Tibial nerve (tissue), 3 donors: ENCODE data around the gene SLC9A4.

Experiments
- POLR2A ChIP-seq, 2 donors: fragments of 450-650 bp; IDR thresholded peaks; one replicate each; pipeline ENCODE4 v1.6.1; 2017; ENCODE audit warnings: antibody characterized with exemption in 2 of 2, mild to moderate bottlenecking in 2 of 2, moderate library complexity in 2 of 2
- TF ChIP-seq, protein P1 (sequence below), 5 experiments: fragments of 200-600 bp in 3 of 5; fragments of 450-650 bp in 2 of 5; sonication (generic) in 3 of 5; IDR thresholded peaks; one replicate each; pipeline ENCODE4 v1.5.1; 2016 to 2019; ENCODE audit warnings: antibody characterized with exemption in 5 of 5, mild to moderate bottlenecking in 3 of 5, moderate library complexity in 2 of 5

DNA sequence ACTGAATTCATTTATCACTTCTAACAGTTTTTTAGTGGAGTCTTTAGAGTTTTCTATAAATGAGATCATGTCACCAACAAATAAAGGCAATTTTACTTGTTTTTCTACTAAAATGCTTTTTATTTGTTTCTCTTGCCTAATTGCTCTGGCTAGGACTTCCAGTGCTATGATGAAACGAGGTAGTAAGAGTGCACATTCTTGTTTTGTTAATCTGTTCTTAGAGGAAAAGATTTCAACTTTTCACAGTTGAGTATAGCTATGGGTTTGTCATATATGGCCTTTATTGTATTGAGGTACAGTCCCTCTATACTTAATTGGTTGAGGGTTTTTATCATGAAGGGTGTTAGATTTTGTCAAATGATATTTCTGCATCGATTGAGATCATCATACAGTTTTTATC, 44.5 kb upstream of the SLC9A4 start:
- no peak for TF ChIP-seq POLR2A (IDR thresholded peaks at IDR 0.05)
- TF ChIP-seq, protein P1, sequence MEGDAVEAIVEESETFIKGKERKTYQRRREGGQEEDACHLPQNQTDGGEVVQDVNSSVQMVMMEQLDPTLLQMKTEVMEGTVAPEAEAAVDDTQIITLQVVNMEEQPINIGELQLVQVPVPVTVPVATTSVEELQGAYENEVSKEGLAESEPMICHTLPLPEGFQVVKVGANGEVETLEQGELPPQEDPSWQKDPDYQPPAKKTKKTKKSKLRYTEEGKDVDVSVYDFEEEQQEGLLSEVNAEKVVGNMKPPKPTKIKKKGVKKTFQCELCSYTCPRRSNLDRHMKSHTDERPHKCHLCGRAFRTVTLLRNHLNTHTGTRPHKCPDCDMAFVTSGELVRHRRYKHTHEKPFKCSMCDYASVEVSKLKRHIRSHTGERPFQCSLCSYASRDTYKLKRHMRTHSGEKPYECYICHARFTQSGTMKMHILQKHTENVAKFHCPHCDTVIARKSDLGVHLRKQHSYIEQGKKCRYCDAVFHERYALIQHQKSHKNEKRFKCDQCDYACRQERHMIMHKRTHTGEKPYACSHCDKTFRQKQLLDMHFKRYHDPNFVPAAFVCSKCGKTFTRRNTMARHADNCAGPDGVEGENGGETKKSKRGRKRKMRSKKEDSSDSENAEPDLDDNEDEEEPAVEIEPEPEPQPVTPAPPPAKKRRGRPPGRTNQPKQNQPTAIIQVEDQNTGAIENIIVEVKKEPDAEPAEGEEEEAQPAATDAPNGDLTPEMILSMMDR (IDR thresholded peaks at IDR 0.05) = no peak
